HepG2 (cell line): ENCODE results near the gene EBPL. TPM values are rescaled to one million over a fixed set of nuclear protein-coding genes. Genes with fewer than 3 reads are reported as not detected.

ENCODE experiments used
- AGO1 ChIP-seq: fragments of 200-400 bp; formaldehyde crosslinking; IDR thresholded peaks from 2 replicates; pipeline ENCODE4 v1.6.1; 2017; ENCODE audit warnings: mild to moderate bottlenecking, low read depth, low read length, moderate library complexity; ENCODE audit not compliant: poor library complexity, severe bottlenecking
- CC2D1A ChIP-seq: sonication (generic); formaldehyde crosslinking; IDR thresholded peaks from 2 replicates; pipeline ENCODE4 v1.8.1; 2023; ENCODE audit warnings: mild to moderate bottlenecking, missing genetic modification reagents
- IRF2 ChIP-seq: IDR thresholded peaks from 2 replicates; pipeline ENCODE4 v1.6.1; 2018; ENCODE audit warnings: missing genetic modification reagents, missing compliant biosample characterization
- KMT2B ChIP-seq: IDR thresholded peaks from 2 replicates; pipeline ENCODE4 v1.6.1; 2016; ENCODE audit warnings: missing genetic modification reagents, missing compliant biosample characterization
- MAZ ChIP-seq, 2 experiments: sonication (generic) in 1 of 2; formaldehyde crosslinking in 1 of 2; IDR thresholded peaks; 2 replicates each; pipeline versions ENCODE4 v1.5.0 to v1.6.1; 2012 to 2020; ENCODE audit warnings: low read depth in 2 of 2, mild to moderate bottlenecking in 2 of 2, borderline replicate concordance in 1 of 2, improper control_type of control experiment in 1 of 2, low read length in 1 of 2, missing genetic modification reagents in 1 of 2, moderate library complexity in 1 of 2
- MIER3 ChIP-seq: IDR thresholded peaks from 2 replicates; pipeline ENCODE4 v1.6.1; 2016; ENCODE audit warnings: missing compliant biosample characterization, borderline replicate concordance
- PATZ1 ChIP-seq: sonication (generic); formaldehyde crosslinking; IDR thresholded peaks from 2 replicates; pipeline ENCODE4 v1.4.0; 2020; ENCODE audit warnings: missing genetic modification reagents
- SP2 ChIP-seq: sonication (generic); formaldehyde crosslinking; IDR thresholded peaks from 2 replicates; pipeline ENCODE4 v1.5.1; 2020; ENCODE audit warnings: mild to moderate bottlenecking, missing genetic modification reagents
- ZNF121 ChIP-seq: sonication (generic); formaldehyde crosslinking; IDR thresholded peaks from 2 replicates; pipeline ENCODE4 v1.5.0; 2020; ENCODE audit warnings: mild to moderate bottlenecking, missing genetic modification reagents
- ZNF296 ChIP-seq: sonication (generic); formaldehyde crosslinking; conservative IDR thresholded peaks from 2 replicates; pipeline ENCODE4 v1.5.0; 2020; ENCODE audit warnings: mild to moderate bottlenecking, missing genetic modification reagents
- ZNF317 ChIP-seq: sonication (generic); formaldehyde crosslinking; IDR thresholded peaks from 2 replicates; pipeline ENCODE4 v1.5.0; 2020; ENCODE audit warnings: mild to moderate bottlenecking, missing genetic modification reagents
- ZNF34 ChIP-seq: sonication (generic); formaldehyde crosslinking; IDR thresholded peaks from 2 replicates; pipeline ENCODE4 v1.4.0; 2020; ENCODE audit warnings: mild to moderate bottlenecking, missing genetic modification reagents, borderline replicate concordance
- ZNF451 ChIP-seq: sonication (generic); formaldehyde crosslinking; IDR thresholded peaks from 2 replicates; pipeline ENCODE4 v1.5.0; 2020; ENCODE audit warnings: mild to moderate bottlenecking, missing genetic modification reagents
- ZNF496 ChIP-seq: sonication (generic); formaldehyde crosslinking; IDR thresholded peaks from 2 replicates; pipeline ENCODE4 v1.8.1; 2023; ENCODE audit warnings: mild to moderate bottlenecking, moderate library complexity, missing genetic modification reagents; ENCODE audit not compliant: insufficient replicate concordance
- ZNF607 ChIP-seq: sonication (generic); formaldehyde crosslinking; IDR thresholded peaks from 2 replicates; pipeline ENCODE4 v1.5.1; 2020; ENCODE audit warnings: missing genetic modification reagents, mild to moderate bottlenecking, borderline replicate concordance
- ZNF644 ChIP-seq: IDR thresholded peaks from 2 replicates; pipeline ENCODE4 v1.6.1; 2016; ENCODE audit warnings: low read depth
- ZNF792 ChIP-seq: IDR thresholded peaks from 2 replicates; pipeline ENCODE4 v1.6.1; 2016
- polyA plus RNA-seq, 8 experiments: library from polyadenylated mRNA; depleted of rRNA in 3 of 8; stranded (reverse) in 7 of 8; unstranded in 1 of 8; fragments of >200 nt; fragmentation: Illumina TruSeq in 4 of 8; extraction: Trizol in 4 of 8; gene quantifications; 2 replicates each; pipeline versions ENCODE4 v1.2.1 to v1.2.3, GENCODE V29; 2011 to 2016; ENCODE audit warnings: low read depth in 4 of 8, missing spikeins in 1 of 8, mixed read lengths in 1 of 8; ENCODE audit not compliant: insufficient read depth in 1 of 8
- total RNA-seq, 5 experiments: library from RNA; depleted of rRNA; stranded (reverse); fragments of >200 nt; fragmentation: Illumina TruSeq; extraction: Trizol; gene quantifications; 2 replicates each; pipeline ENCODE4 v1.2.3, GENCODE V29; 2016; ENCODE audit warnings: low read depth in 1 of 5
- TF ChIP-seq, protein P1 (sequence below): sonication (generic); formaldehyde crosslinking; IDR thresholded peaks from 2 replicates; pipeline ENCODE4 v1.9.0; 2022; ENCODE audit warnings: low read depth, missing genetic modification reagents
- TF ChIP-seq, protein P2 (sequence below), 2 experiments: sonication (generic) in 1 of 2; formaldehyde crosslinking in 1 of 2; IDR thresholded peaks; 2 replicates each; pipeline versions ENCODE4 v1.5.1 to v1.6.1; 2011 to 2020; ENCODE audit warnings: borderline replicate concordance in 1 of 2, low read depth in 1 of 2, low read length in 1 of 2, mild to moderate bottlenecking in 1 of 2, missing genetic modification reagents in 1 of 2, moderate library complexity in 1 of 2
- TF ChIP-seq, protein P3 (sequence below): sonication (generic); formaldehyde crosslinking; IDR thresholded peaks from 2 replicates; pipeline ENCODE4 v1.4.0; 2020; ENCODE audit warnings: mild to moderate bottlenecking, missing genetic modification reagents, borderline replicate concordance

EBPL gene
- total and polyA plus RNA-seq, 2 of the 13 experiments (the other 11 are each of a cell fraction or from before 2014, with no cell fraction given): 96.5 to 152 TPM

DNA sequence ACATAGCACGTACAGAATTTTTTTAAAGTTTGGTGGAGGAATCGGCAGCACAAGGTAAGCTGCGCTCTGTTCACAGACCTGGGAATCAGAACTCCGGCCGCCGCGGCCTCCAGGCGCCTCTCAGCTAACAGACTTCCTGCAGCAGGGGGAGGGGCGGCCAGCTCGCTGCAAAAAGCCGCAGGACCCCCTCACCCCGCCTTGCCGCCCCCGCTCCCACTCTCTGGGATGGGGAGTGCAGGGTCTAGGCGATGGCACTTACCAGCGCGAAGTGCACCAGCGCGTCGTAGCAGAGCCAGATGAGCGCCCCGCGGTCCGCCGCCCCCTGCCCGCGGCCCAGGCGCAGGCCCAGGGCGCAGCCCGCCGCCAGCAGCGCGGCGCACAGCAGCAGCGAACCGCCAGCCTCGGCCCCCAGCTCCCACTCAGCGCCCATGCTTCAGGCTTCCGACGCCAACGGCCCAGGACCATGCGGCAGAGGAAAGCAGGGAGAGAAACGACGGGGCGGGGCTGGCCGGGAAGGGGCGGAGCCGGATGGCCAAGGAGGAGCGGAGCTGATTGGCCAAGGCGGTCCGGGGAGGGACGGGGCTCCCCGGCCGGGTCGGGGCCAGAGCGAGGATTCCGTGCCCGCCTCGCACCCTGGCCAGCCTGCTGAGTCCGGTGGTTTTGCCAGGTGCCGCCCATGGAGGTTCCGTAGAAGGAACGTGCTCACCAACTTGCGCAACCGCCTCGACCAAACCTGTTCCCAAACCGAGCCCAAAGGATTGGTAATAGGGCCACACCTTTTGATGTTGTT lies at the start of gene EBPL (continued):
- TF ChIP-seq ZNF34 (peak; percentile 84; the same call in 1 of the 2 replicates), AGO1 (no peak), PATZ1 (CRISPR knock-in tag) (peak; percentile 70), MIER3 (CRISPR knock-in tag) (no peak), CC2D1A (CRISPR knock-in tag) (no peak), ZNF317 (CRISPR knock-in tag) (peak; percentile 62), IRF2 (CRISPR knock-in tag) (peak; percentile 57), ZNF792 (CRISPR knock-in tag) (peak; percentile 48; the same call in 1 of the 2 replicates), ZNF296 (CRISPR knock-in tag) (0 out of 2 replicates have a peak, but pooled peaks have one; percentile 77), ZNF121 (CRISPR knock-in tag) (peak; percentile 18; the same call in 1 of the 2 replicates), SP2 (CRISPR knock-in tag) (peak; percentile 64), KMT2B (CRISPR knock-in tag) (peak; percentile 84), ZNF644 (CRISPR knock-in tag) (0 out of 2 replicates have a peak, but pooled peaks have one; percentile 44), ZNF451 (CRISPR knock-in tag) (peak; percentile 93), MAZ (IDR thresholded peaks at IDR 0.05; ENCODE audit: borderline replicate concordance, low read depth, low read length) (no peak), MAZ (CRISPR knock-in tag; IDR thresholded peaks at IDR 0.05; ENCODE audit: low read depth) (peak; percentile 85), ZNF607 (CRISPR knock-in tag) (peak; percentile 94), ZNF496 (CRISPR knock-in tag) (no peak)
- TF ChIP-seq, protein P1, sequence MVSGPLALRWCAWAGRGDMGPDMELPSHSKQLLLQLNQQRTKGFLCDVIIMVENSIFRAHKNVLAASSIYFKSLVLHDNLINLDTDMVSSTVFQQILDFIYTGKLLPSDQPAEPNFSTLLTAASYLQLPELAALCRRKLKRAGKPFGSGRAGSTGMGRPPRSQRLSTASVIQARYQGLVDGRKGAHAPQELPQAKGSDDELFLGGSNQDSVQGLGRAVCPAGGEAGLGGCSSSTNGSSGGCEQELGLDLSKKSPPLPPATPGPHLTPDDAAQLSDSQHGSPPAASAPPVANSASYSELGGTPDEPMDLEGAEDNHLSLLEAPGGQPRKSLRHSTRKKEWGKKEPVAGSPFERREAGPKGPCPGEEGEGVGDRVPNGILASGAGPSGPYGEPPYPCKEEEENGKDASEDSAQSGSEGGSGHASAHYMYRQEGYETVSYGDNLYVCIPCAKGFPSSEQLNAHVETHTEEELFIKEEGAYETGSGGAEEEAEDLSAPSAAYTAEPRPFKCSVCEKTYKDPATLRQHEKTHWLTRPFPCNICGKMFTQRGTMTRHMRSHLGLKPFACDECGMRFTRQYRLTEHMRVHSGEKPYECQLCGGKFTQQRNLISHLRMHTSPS (CRISPR knock-in tag): peak; percentile 84
- TF ChIP-seq, protein P2, sequence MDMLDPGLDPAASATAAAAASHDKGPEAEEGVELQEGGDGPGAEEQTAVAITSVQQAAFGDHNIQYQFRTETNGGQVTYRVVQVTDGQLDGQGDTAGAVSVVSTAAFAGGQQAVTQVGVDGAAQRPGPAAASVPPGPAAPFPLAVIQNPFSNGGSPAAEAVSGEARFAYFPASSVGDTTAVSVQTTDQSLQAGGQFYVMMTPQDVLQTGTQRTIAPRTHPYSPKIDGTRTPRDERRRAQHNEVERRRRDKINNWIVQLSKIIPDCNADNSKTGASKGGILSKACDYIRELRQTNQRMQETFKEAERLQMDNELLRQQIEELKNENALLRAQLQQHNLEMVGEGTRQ (IDR thresholded peaks at IDR 0.05; ENCODE audit: low read depth, low read length): no peak
- TF ChIP-seq, protein P2 (CRISPR knock-in tag; IDR thresholded peaks at IDR 0.05; ENCODE audit: borderline replicate concordance): no peak
- TF ChIP-seq, protein P3, sequence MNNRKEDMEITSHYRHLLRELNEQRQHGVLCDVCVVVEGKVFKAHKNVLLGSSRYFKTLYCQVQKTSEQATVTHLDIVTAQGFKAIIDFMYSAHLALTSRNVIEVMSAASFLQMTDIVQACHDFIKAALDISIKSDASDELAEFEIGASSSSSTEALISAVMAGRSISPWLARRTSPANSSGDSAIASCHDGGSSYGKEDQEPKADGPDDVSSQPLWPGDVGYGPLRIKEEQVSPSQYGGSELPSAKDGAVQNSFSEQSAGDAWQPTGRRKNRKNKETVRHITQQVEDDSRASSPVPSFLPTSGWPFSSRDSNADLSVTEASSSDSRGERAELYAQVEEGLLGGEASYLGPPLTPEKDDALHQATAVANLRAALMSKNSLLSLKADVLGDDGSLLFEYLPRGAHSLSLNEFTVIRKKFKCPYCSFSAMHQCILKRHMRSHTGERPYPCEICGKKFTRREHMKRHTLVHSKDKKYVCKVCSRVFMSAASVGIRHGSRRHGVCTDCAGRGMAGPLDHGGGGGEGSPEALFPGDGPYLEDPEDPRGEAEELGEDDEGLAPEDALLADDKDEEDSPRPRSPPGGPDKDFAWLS (CRISPR knock-in tag): no peak
